NB4 (cell line): Measurements from ENCODE around the gene CTAGE8.
"Not testable (repeated sequence)": the region's sequence is repeated elsewhere in the genome, so short reads cannot be mapped to it uniquely, and the experiment has no call there.

Experiments used
- DNase-seq: peaks from one replicate; pipeline ENCODE4 v3.0.0; 2010; ENCODE audit warnings: low read depth
- H3K4me3 ChIP-seq: one replicate; pipeline ENCODE4 v1.5.1; 2011; ENCODE audit warnings: mild to moderate bottlenecking, low read depth, low read length, moderate library complexity

Gene CTAGE8

DNA sequence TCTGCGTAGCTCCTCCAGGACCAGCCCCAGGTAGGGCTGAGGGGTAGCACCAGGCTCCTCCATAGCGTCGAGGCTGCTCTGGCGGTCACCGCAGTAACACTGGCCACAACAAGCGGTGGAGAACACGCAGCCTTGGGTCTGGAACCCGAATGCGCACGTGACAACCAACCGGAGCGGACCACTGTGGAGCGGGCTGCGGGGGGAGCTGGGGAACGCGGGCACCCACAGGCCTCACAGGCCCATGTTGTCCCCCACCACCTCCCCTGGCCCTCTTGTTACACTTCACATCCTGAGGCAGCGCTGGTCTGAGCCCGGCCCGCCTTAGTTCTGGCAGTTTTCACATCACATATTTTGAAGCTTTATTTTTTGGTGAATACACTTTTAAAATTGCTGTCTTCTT, at the start of gene CTAGE8:
Gene CTAGE8, minus strand, starts transcription at position 101 of the 400 bp plus-strand sequence. Its CDS starts 38 bp downstream, at position 63.
- DNase-seq, H3K4me3 ChIP-seq: not testable (repeated sequence)

DNA sequence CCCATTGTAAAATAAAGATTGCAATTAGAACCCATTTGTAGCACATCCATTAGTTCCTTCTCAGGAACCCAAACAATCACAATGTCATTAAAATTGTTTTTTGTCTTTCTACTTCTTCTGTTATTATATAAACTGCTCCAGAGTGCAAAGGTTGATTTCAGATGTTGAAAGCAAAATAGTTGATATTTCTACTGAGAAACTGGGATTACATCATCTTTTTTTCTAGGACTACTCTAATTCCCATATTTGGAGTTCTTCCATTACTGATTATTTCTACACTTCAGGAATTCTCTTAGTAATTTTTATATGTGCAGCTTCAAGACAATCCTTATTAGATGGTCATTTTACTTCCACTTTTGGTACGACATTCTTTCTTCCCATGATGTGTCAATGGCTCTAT, 48.4 kb upstream of the CTAGE8 start:
- DNase-seq, H3K4me3 ChIP-seq: not testable (repeated sequence)

DNA sequence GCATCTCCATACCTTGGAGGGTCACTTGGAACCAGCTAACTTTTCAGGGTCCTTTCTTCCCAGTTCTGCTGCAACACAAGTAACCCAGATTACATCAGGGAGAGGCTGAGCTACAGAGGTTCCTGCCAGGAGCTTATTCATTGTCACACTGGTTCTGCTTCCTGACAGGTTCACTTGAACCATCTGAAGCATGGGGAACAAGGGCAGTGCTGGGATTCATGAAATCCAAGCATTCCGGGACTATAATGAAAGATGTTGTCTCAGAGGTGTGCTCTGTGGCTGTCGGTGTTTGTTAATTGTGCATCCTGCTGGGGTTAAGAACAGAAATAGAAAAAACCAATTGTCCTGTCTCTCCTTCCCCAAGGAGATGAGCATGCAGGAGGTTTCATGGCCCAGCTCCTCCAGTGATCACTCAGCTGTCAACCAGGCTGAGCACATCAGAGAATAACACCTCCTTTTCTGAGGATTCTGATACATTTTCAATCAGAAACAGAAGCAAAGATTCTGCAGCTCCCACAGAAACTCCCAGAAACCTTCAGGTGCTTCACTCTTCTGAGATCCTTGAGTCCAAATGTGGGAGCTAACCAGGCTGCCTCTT, 42.9 kb upstream of the CTAGE8 start, which contains the start of gene OR2A1:
Gene OR2A1, plus strand, starts transcription at position 548 of the 598 bp plus-strand sequence. CDS start 5,706 bp downstream, outside the sequence.
- H3K4me3 ChIP-seq, DNase-seq: not testable (repeated sequence)

DNA sequence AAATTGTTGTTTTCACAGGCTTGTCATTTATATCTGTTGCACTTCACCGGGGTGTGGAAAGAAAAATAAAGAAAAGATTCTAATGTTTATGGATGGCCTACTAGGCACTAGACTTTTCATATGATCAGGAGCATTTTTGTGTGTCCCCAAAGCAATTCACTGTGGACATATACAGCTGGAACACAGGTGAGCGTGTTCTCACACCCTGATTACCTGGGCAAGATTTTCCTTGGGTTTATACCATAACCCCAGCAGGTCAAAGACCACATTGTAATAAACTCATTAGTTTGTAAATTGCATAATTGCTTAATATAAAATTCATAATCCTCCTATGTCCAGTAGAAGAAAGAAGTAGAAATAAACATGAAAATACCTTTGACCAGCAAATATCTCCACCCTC, 42.1 kb upstream of the CTAGE8 start:
- not testable (repeated sequence) for DNase-seq, H3K4me3 ChIP-seq

GRCh38 chr7:144309702-144310101, 40.6 kb upstream of the CTAGE8 start:
- not testable (repeated sequence) for DNase-seq, H3K4me3 ChIP-seq

DNA sequence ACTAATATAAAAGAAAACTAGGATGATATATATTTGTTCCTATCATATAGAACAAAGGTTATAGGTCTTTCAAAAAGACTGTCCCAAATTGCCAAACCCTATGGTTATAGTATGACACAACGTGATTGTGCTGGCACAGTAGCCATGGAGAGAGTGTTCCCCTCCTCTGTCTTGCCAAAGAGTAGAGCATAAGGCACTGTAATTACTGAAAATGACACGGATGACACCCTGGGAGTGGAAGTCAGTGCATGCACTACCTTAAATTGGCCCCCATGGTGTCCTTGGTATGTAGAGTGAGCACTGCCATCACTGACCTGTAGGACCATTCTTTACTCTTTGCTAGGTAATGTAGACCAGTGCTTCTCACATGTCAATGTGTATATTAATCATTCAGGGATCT, 36.1 kb upstream of the CTAGE8 start:
- H3K4me3 ChIP-seq, result not testable (repeated sequence)

GRCh38 chr7:144303607-144304006, 34.5 kb upstream of the CTAGE8 start:
- DNase-seq, H3K4me3 ChIP-seq: not testable (repeated sequence)

More for the DNA sequence above, 36.1 kb upstream of the CTAGE8 start:
- not testable (repeated sequence) for DNase-seq

DNA sequence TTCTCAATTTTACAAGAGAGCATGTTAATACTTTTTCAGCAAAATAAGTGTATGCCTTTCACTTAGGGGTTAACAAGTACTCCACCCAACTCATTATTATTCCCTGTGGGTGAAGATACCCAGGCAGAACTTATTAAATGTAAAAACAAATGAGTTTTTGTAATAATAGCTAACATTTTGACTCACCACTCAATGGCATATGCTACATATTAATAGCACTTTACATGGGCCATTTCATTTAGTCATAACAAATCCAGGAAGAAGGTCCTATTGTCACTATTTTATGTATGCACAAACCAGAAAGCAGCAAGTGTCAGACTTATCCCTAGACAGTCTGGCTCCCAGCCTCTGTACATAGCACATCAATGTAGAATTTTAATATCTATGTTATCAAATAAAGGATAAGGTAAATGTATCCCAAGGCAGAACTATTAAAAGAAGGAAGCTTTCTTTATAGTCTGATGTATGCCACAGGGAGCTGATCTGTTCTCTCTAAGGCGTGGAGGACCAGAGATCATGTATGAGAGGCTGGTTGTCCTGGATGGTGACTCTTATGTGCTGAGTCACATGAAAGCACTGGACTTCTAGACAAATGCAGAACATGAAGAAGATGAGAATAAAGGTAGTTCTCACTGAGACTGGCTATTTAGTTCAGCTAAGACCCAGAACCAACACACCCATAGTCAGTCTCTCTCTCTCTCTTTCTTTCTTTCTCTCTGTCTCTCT, 33.7 kb upstream of the CTAGE8 start:
- not testable (repeated sequence) for DNase-seq, H3K4me3 ChIP-seq

DNA sequence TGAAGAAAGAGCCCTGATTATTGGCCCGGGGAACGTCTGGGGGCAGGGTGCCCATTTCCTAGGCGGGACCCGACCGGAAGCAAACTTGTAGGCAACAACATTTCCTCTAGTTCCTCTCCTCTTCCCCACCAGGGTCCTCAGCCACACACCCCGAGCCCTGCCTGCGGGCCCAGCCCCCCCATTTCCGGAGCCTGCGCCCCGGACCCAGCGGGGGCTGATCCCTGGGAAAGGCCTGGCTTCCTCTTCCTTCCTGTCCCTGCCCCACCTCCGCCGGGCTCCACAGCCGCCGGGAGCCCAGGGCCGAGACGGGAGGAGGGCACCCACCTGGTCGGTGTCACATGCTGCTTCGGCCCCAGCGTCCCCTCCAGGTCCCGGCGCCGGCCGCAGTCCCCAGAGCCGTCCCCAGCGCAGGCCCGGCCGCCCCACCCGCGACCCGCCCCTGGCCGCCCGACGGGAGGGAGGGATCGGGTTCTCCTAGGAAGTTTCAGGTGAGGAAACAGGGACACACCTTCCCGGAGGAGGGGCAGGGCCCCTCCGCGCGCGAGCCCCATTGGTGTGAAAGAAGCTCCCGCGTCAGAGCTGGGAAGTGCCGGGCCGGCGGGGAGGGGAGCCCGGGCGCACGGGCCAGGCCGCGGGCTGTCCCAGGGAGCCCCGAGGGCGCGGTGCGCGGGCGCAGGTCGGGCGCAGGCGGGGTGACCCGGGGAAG, 24.9 kb upstream of the CTAGE8 start:
- not testable (repeated sequence) for DNase-seq, H3K4me3 ChIP-seq

DNA sequence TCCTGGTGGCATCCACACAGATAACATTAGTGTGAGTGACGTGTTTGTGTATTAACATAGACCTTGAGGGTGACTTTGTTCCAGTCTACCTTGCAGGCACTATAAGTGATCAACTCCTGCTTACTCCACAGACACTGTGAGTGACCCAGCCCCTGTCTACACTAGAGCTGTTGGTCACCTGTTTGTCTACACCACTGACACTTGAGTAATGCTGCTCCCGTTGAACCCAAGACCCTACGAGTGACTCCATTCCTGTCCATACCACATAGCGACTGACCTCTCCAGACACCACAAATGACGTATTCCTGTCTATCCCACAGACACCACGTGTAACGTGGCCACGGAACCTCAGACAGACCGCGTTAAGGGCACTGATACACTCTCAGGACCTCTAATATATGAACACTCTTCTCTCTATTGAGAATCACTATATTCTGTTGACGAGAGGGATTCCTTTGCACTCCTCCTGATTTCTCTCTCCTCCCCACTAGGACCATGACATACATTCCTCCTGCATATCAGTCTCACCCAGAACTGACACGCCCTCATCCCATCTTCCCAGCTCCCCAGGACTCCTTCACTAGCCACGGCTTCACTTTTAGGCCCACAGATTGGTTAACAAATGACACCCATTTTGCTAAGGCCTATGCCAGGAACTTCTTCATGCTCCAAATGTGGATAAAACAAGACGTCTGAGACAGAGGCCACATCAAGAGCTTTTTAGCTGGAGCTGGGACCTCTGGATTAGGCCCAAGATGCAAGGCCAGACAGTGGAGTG, 23.5 kb upstream of the CTAGE8 start:
- H3K4me3 ChIP-seq, DNase-seq: not testable (repeated sequence)

DNA sequence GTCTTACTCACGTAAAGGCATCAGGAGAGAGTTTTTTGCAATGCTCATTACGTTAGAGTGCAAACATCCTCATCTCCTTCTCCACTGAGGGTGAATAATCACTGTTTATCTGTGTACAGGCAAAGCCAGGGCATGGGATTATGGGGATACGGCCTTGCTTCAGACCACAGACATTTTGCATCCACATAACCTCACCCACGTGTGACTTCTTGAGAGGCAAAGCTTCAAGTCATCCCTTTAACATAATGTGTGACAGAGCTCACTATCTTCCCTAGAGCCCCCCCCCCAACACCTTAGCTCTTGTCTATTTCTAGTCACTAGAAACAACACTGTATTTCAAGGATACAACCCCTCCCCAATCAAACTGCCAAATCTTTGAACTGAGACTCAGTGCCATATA, 22.5 kb upstream of the CTAGE8 start:
- not testable (repeated sequence) for DNase-seq, H3K4me3 ChIP-seq

GRCh38 chr7:144287171-144287784, 18.2 kb upstream of the CTAGE8 start:
- not testable (repeated sequence) for DNase-seq, H3K4me3 ChIP-seq

DNA sequence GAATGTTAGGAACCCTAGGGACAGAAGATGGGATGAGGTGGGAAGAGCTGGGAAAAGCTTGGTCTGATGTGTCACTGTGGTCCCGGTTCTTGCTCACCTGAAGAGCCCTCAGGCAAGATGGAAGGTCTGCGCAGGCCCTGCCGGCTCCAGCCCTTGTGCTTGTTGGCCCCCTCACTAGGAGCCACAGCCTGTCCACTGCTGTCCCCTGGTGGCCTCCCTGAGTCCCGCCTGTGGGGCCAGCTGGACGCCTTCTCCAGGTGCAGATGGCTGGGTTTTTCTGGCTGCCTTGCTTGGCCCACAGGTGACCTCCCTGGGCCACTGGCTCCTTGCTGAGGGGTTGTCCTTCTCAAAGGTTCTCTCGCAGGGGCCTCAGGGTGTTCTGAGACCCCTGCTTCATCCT, 14.6 kb upstream of the CTAGE8 start:
- H3K4me3 ChIP-seq, DNase-seq: not testable (repeated sequence)

DNA sequence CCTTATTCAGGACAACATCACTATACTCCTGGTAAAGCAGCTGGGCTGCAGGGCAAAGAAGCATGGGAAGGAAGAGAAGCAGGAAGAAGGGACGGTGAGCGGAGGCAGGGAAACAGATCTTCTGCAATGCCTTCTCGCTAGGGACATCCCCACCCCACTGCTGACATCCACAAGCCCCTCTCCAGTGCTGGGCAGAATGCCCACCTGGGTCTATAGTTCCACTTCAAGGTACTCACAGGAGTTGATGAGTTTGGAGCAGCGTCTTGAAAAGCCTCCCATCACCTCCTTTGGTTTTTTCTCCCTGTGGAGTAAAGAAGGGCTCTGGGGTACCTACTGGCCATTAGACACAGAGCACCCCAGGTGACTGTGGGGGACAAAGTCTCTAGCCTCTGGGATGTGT, 13.4 kb upstream of the CTAGE8 start:
- H3K4me3 ChIP-seq, DNase-seq: not testable (repeated sequence)

GRCh38 chr7:144281981-144282380, 12.9 kb upstream of the CTAGE8 start:
- not testable (repeated sequence) for H3K4me3 ChIP-seq, DNase-seq

DNA sequence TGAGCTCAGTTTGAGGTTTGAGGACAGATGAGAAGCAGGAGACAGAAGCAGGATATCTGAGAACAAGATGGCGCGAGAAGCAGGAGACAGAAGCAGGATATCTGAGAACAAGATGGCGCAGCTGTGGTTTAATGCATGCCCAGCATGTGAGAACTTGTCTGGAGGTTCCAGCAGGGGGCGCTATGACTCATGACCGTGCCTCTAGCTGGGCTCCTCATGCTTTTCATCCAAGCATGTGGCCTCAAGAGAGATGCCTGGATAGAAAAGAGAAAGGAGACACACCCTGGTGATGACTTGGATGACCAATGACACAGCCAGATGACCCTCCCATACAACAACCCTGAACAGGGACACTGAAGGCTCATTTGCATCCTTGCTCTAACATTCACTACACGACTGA, 10.9 kb upstream of the CTAGE8 start:
- H3K4me3 ChIP-seq, DNase-seq: not testable (repeated sequence)

DNA sequence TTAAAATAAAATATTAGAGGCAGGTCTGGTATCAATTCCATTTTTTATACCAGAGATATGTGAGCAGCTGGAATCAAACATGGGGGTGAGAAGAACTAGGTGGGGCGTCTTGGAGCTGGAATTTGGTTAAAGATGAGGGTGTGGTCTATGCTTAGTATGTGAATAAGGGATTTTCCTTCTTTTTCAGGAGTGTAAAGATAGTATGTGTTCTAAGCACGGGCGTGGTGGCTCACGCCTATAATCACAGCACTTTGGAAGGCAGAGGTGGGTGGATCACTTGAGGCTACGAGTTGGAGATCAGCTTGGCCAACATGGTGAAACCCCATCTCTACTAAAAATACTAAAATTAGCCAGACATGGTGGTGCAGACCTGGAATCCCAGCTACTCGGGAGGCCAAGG, 6.2 kb upstream of the CTAGE8 start:
- H3K4me3 ChIP-seq, DNase-seq: not testable (repeated sequence)

- not testable (repeated sequence) for H3K4me3 ChIP-seq
Observed at GRCh38 chr7:144264692-144265091, 4.4 kb downstream of the CTAGE8 start, which contains the start of gene OR2A7. OR2A7 (minus strand) TSS chr7:144264792; CDS start chr7:144259628, 5,164 bp downstream.

More at GRCh38 chr7:144264692-144265091, 4.4 kb downstream of the CTAGE8 start, which contains the start of gene OR2A7:
- DNase-seq, result not testable (repeated sequence)
